KOPT-K1 (cell line): ENCODE data around the gene METTL9.
"Not testable (repeated sequence)": the region's sequence is repeated elsewhere in the genome, so short reads cannot be mapped to it uniquely, and the experiment has no call there.

ENCODE experiments used
- H3K27ac ChIP-seq: fragments of 200-600 bp; sonication (generic); 2 replicates; pipeline ENCODE4 v1.5.1; 2016; ENCODE audit warnings: antibody characterized with exemption, mild to moderate bottlenecking, low read depth, low read length; ENCODE audit not compliant: poor library complexity, severe bottlenecking
- H3K36me3 ChIP-seq: fragments of 200-600 bp; sonication (generic); 2 replicates; pipeline ENCODE4 v1.5.1; 2017; ENCODE audit warnings: antibody characterized with exemption, mild to moderate bottlenecking, low read length, moderate library complexity; ENCODE audit not compliant: insufficient read depth
- H3K9me3 ChIP-seq: fragments of 200-600 bp; sonication (generic); 2 replicates; pipeline ENCODE4 v1.5.1; 2017; ENCODE audit warnings: antibody characterized with exemption, low read length, mild to moderate bottlenecking; ENCODE audit not compliant: insufficient read depth, poor library complexity, severe bottlenecking

The METTL9 gene

GRCh38 chr16:21565861-21566669, 33.3 kb upstream of the METTL9 start:
- Histone ChIP-seq H3K27ac (no peak overlapping the region), H3K36me3 (no peaks in the 10 kb centered on the region), H3K9me3 (no peaks in the 10 kb centered on the region)

DNA sequence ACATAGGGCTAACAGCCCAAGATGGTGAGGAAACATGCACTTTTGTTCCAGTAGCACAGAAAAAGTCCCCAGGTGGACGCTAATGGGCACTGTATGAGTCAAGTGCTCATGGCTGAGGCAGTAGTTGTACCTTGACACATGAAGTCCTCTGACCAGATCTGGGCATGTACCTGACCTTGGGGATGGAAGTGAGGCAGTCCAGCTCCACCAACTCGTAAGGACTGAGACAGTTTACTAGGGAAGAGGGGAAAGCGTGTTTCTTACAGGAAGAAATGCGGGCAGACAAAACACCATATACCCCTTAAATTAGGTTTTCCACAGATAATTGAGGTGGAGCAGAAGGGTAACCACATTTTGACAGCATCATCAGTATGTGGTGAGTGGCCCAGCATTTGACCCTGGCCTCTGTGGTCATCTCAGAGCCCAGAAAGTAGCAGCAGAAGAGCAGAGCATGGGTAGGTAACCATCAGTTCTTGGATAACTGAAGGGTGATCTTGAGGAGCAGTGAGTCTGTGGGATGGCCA, 32.4 kb upstream of the METTL9 start:
- H3K36me3 ChIP-seq = no peaks in the 10 kb centered on the region
- H3K27ac ChIP-seq = no peak overlapping the region
- H3K9me3 ChIP-seq = no peaks in the 10 kb centered on the region

GRCh38 chr16:21567496-21567895, 31.9 kb upstream of the METTL9 start:
- not testable (repeated sequence) for H3K27ac ChIP-seq, H3K36me3 ChIP-seq, H3K9me3 ChIP-seq

- Histone ChIP-seq H3K36me3 (no peaks in the 10 kb centered on the region), H3K9me3 (no peaks in the 10 kb centered on the region), H3K27ac (no peak overlapping the region)
Observed at GRCh38 chr16:21568502-21569189, 30.7 kb upstream of the METTL9 start.

DNA sequence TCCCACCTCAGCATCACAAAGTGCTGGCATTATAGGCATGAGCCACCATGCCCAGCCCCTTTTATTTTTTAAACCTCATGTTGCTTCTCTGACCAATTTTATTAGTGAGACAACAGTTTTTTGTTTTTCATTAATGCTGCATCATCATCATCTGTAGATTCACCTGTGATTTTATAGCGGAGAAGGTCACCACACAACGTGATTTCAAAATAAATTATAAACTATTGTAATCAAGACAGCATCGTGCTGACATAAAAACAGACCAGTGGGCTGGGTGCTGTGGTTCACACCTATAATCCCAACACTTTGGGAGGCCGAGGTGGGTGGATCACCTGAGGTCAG, 28.7 kb upstream of the METTL9 start:
- Histone ChIP-seq H3K36me3 (no peaks in the 10 kb centered on the region), H3K9me3 (no peaks in the 10 kb centered on the region), H3K27ac (no peak overlapping the region)

DNA sequence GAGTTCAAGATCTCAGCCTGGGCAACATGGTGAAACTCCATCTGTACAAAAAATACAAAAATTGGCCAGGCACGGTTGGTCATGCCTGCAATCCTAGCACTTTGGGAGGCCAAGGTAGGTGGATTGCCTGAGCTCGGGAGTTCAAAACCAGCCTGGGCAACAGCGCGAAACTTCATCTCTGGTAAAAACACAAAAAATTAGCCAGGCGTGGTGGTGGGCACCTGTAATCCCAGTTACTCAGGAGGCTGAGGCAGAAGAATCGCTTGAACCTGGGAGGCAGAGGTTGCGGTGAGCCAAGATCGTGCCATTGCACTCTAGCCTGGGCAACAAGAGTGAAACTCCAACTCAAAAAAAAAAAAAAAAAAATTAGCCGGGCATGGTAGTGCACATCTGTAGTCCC, 25.9 kb upstream of the METTL9 start:
- not testable (repeated sequence) for H3K9me3 ChIP-seq

DNA sequence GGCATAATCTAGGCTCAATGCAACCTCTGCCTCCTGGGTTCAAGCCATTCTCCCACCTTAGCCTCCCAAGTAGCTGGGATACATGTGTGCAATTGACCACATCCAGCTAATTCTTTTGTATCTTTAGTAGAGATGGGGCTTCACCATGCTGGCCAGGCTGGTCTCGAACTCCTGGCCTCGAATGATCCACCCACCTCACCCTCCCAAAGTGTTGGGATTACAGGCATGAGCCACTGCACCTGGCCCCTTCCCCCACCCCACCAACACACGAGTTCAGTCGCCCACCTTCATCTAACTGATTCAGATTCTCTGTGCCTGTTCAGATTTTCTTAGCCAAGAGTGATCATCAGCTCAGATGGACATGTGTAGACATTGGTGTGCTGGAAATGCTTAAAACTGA, 25.0 kb upstream of the METTL9 start:
- no peaks in the 10 kb centered on the region for H3K9me3 ChIP-seq
- no peak overlapping the region for H3K27ac ChIP-seq
- H3K36me3 ChIP-seq = no peaks in the 10 kb centered on the region

More for the DNA sequence above, 25.9 kb upstream of the METTL9 start:
- not testable (repeated sequence) for H3K27ac ChIP-seq, H3K36me3 ChIP-seq

DNA sequence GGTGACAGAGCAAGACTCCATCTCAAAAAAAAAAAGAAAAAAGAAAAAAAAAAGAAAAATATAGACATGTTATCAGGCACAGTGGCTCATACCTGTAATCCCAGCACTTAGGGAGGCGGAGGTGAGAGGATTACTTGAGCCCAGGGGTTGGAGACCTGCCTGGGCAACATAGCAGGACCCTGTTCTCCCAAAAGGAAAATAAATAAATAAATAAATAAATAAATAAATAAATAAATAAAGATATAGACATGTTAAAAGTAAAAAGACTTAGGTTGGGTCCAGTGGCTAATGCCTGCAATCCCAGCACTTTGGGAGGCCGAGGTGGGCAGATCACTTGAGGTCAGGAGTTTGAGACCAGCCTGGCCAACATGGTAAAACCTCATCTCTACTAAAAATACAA, 23.1 kb upstream of the METTL9 start:
- H3K9me3 ChIP-seq, H3K27ac ChIP-seq, H3K36me3 ChIP-seq: not testable (repeated sequence)

DNA sequence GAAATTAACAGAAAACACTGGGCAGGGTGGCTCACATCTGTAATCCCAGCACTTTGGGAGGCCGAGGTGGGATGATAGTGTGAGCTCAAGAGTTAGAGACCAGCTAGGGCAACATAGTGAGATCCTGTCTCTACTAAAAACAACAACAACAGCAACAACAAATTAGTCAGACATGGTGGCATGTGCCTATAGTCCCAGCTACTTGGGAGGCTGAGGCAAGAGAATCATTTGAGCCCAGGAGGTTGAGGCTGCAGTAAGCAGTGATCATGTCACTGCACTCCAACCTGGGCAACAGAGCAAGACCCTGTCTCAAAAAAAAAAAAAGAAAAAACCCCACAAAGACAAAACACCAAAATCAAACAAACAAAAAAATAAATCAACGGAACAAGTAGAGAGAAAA, 21.9 kb upstream of the METTL9 start:
- H3K27ac ChIP-seq, H3K9me3 ChIP-seq, H3K36me3 ChIP-seq: not testable (repeated sequence)

- H3K27ac ChIP-seq, H3K9me3 ChIP-seq, H3K36me3 ChIP-seq: not testable (repeated sequence)
Observed at GRCh38 chr16:21578311-21578710, 21.1 kb upstream of the METTL9 start.

DNA sequence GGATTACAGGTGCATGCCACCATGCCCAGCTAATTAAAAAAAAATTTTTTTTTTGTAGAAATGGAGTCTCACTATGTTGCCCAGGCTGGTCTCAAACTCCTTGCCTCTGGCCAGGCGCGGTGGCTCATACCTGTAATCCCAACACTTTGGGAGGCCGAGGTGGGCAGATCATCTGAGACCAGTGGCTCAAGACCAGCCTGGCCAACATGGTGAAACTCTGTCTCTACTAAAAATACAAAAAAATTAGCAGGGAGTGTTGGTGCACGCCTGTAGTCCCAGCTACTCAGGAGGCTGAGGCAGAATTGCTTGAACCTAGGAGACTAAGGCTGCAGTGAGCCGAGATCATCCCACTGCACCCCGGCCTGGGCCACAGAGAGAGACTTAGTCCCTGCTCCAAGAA, 19.2 kb upstream of the METTL9 start:
- H3K27ac ChIP-seq, H3K36me3 ChIP-seq, H3K9me3 ChIP-seq: not testable (repeated sequence)

DNA sequence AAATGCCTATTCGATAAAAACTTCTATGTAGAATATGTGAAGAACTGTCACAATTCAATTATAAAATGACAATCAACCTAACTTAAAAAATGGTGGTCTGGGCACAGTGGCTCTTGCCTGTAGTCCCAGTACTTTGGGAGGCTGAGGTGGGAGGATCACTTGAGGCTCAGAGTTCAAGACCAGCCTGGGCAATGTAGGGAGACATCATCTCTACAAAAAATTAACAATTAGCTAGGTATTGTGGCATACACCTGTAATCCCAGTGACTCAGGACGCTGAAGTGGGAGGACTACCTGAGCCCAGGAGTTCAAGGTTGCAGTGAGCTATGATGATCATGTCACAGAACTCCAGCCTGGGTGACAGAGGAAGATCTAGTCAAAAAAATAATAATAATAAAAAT, 18.6 kb upstream of the METTL9 start:
- H3K36me3 ChIP-seq = no peaks in the 10 kb centered on the region
- no peak overlapping the region for H3K27ac ChIP-seq
- H3K9me3 ChIP-seq = no peaks in the 10 kb centered on the region

- no peaks in the 10 kb centered on the region for H3K9me3 ChIP-seq
- no peaks in the 10 kb centered on the region for H3K36me3 ChIP-seq
- no peak overlapping the region for H3K27ac ChIP-seq
Observed at GRCh38 chr16:21584817-21585216, 14.6 kb upstream of the METTL9 start.

DNA sequence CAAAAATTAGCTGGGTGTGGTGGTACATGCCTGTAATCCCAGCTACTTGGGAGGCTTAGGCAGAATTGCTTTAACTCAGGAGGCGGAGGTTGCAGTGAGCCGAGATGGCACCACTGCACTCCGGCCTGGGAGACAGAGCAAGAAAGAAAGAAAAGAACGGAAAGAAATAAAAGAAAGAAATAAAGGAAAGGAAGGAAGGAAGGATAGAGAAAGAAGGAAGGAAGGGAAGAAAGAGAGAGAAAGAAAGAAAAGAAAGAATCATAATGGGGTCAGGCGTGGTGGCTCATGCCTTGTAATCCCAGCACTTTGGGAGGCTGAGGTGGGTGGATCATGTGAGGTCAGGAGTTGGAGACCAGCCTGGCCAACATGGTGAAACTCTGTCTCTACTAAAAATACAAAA, 10.8 kb upstream of the METTL9 start:
- H3K36me3 ChIP-seq, H3K9me3 ChIP-seq, H3K27ac ChIP-seq: not testable (repeated sequence)

DNA sequence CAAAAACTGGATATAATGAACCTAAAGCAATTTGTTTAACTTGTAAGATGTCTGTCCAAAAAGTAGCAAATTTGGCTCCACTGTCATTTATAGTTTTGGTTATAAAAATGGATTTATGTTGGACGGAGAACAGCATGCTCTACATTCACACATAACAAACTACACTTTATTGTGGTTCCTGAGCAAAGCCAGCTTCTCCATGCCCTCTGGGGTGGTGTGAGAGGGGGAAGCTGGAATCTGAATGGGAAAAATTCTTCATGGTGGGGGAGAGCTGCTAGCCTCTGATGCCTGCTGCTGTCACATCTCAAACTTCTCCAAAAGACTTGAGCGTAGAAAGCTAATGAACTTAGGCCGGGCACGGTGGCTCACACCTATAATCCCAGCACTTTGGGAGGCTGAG, 9.8 kb upstream of the METTL9 start:
- Histone ChIP-seq H3K36me3 (no peaks in the 10 kb centered on the region), H3K9me3 (no peaks in the 10 kb centered on the region), H3K27ac (no peak overlapping the region)

DNA sequence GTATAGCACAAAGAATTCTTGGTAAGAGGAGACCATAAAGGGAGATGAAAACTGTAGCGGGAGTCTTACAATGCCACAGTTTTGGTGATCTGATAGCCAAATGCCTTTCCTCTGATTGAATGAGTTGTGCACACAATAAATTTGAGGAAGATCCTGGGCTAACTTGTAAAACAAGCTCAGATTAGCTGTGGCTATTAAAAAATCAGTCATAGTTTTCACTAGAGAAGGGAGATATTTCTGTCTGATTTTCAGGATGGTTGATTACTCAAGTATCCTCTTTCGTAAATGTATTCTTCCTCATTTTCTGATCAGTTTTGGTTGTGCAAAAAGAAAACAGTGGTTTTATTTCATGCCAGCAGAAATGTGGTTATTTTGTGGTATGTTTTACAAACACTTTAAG, 9.1 kb upstream of the METTL9 start:
- H3K9me3 ChIP-seq = no peaks in the 10 kb centered on the region
- H3K36me3 ChIP-seq = no peaks in the 10 kb centered on the region
- no peak overlapping the region for H3K27ac ChIP-seq
